Neural cell (in vitro differentiated cells): Measurements from ENCODE around the gene MAP3K15.

Experiments used
- EZH2 ChIP-seq: fragments of 200-600, 300-800 bp; shearing (Covaris generic), sonication (generic); IDR thresholded peaks from 2 replicates; pipeline ENCODE4 v1.6.1; 2014; ENCODE audit warnings: antibody characterized with exemption, low read length, borderline replicate concordance, mild to moderate bottlenecking; ENCODE audit not compliant: insufficient read depth, poor library complexity, severe bottlenecking
- MXI1 ChIP-seq: fragments of 450-650 bp; conservative IDR thresholded peaks from 2 replicates; pipeline ENCODE4 v1.6.1; 2014; ENCODE audit warnings: antibody characterized with exemption, mild to moderate bottlenecking; ENCODE audit not compliant: poor library complexity, severe bottlenecking
- RAD21 ChIP-seq: fragments of 450-650 bp; conservative IDR thresholded peaks from 2 replicates; pipeline ENCODE4 v1.6.1; 2014; ENCODE audit warnings: antibody characterized with exemption, mild to moderate bottlenecking, moderate library complexity
- TAF1 ChIP-seq: IDR thresholded peaks from 2 replicates; pipeline ENCODE4 v1.6.1; 2012; ENCODE audit warnings: low read depth
- TF ChIP-seq, protein P1 (sequence below): fragments of 450-650 bp; IDR thresholded peaks from 2 replicates; pipeline ENCODE4 v1.5.1; 2014; ENCODE audit warnings: antibody characterized with exemption, mild to moderate bottlenecking, moderate library complexity; ENCODE audit not compliant: poor library complexity, severe bottlenecking
- TF ChIP-seq, protein P2 (sequence below): IDR thresholded peaks from 2 replicates; pipeline ENCODE4 v1.6.1; 2012; ENCODE audit warnings: borderline replicate concordance

- TF ChIP-seq TAF1 (no peak), RAD21 (no peak), MXI1 (no peak), EZH2 (no peak)
- TF ChIP-seq, protein P1, sequence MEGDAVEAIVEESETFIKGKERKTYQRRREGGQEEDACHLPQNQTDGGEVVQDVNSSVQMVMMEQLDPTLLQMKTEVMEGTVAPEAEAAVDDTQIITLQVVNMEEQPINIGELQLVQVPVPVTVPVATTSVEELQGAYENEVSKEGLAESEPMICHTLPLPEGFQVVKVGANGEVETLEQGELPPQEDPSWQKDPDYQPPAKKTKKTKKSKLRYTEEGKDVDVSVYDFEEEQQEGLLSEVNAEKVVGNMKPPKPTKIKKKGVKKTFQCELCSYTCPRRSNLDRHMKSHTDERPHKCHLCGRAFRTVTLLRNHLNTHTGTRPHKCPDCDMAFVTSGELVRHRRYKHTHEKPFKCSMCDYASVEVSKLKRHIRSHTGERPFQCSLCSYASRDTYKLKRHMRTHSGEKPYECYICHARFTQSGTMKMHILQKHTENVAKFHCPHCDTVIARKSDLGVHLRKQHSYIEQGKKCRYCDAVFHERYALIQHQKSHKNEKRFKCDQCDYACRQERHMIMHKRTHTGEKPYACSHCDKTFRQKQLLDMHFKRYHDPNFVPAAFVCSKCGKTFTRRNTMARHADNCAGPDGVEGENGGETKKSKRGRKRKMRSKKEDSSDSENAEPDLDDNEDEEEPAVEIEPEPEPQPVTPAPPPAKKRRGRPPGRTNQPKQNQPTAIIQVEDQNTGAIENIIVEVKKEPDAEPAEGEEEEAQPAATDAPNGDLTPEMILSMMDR: no peak
- TF ChIP-seq, protein P2, sequence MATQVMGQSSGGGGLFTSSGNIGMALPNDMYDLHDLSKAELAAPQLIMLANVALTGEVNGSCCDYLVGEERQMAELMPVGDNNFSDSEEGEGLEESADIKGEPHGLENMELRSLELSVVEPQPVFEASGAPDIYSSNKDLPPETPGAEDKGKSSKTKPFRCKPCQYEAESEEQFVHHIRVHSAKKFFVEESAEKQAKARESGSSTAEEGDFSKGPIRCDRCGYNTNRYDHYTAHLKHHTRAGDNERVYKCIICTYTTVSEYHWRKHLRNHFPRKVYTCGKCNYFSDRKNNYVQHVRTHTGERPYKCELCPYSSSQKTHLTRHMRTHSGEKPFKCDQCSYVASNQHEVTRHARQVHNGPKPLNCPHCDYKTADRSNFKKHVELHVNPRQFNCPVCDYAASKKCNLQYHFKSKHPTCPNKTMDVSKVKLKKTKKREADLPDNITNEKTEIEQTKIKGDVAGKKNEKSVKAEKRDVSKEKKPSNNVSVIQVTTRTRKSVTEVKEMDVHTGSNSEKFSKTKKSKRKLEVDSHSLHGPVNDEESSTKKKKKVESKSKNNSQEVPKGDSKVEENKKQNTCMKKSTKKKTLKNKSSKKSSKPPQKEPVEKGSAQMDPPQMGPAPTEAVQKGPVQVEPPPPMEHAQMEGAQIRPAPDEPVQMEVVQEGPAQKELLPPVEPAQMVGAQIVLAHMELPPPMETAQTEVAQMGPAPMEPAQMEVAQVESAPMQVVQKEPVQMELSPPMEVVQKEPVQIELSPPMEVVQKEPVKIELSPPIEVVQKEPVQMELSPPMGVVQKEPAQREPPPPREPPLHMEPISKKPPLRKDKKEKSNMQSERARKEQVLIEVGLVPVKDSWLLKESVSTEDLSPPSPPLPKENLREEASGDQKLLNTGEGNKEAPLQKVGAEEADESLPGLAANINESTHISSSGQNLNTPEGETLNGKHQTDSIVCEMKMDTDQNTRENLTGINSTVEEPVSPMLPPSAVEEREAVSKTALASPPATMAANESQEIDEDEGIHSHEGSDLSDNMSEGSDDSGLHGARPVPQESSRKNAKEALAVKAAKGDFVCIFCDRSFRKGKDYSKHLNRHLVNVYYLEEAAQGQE: no peak
Observed at GRCh38 chrX:19548279-19548678, 33.0 kb upstream of the MAP3K15 start.
